Measurements from ENCODE around the gene NTN1. TPM values are rescaled to one million over a fixed set of nuclear protein-coding genes. Genes with fewer than 3 reads are reported as not detected.

Gene NTN1
- total and polyA plus RNA-seq, 2 of the 13 experiments (the other 11 are each of a cell fraction or from before 2014, with no cell fraction given): 0.04 to 0.05 TPM

DNA sequence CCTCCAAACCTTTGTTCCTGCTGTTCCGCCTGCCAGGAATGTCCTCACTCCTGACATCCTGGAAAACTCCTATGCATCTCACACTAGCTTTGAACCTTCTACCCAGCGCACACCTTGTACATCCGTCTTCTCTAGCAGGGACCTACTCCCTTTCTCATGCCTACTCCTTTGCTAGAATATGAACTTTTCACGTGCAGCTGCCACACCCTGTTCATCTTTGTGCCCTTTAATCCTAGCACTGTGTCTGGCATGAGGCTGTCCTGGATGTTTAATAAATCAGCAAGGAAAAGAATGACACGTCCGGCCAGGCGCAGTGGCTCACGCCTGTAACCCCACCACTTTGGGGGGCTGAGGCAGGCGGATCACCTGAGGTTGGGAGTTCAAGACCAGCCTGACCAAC is 111.0 kb downstream of the NTN1 start:
- 40% methylated on average over 9 of the region's 9 CpGs for WGBS (ENCODE audit: low lambda C conversion rate)
- no peak overlapping the region for H2AFZ ChIP-seq (ENCODE audit: low read length)
- no peak for DNase-seq (ENCODE audit: low spot score)
- no peaks in the 10 kb centered on the region for H3K4me1 ChIP-seq (ENCODE audit: insufficient read depth, low read length)
- intact Hi-C loops (cut with micrococcal nuclease; ENCODE audit: unreplicated experiment): no loop called here
- no peaks in the 10 kb centered on the region; the same call in 1 of the 2 replicates for H4K20me1 ChIP-seq (ENCODE audit: insufficient read depth, low read length)
- BruUV-seq (replicated peaks): no TSS peak
- POLR2A ChIA-PET: no interaction called here
- H3K4me3 ChIP-seq (replicated peaks in 1 of 3; ENCODE audit: insufficient read depth in 1 of 3, low read depth in 2 of 3, low read length in 3 of 3): no peak overlapping the region
- H3K27me3 ChIP-seq (ENCODE audit: control insufficient read depth in 1 of 2, insufficient read depth in 2 of 2, low read length in 2 of 2): peaks cover 5 to 81% of the 10 kb centered on the region in 2 experiments; a peak in 3 of 5 replicates
- H3K27ac ChIP-seq (ENCODE audit: extremely low read length, insufficient read depth, low read length): no peak overlapping the region
- CTCF ChIA-PET (ENCODE audit: low intra/inter-chr PET ratio, low total read pairs): no interaction called here
- H3K36me3 ChIP-seq (replicated peaks in 1 of 2; ENCODE audit: control insufficient read depth in 1 of 2, insufficient read depth in 2 of 2, low read length in 2 of 2): no peaks in the 10 kb centered on the region
- no peak for ATAC-seq
- H3K9ac ChIP-seq (ENCODE audit: insufficient read depth, low read depth, low read length): no peak overlapping the region
- H3K4me2 ChIP-seq (ENCODE audit: low read depth, low read length): no peak overlapping the region
- in situ Hi-C loops (cut with HindIII; ENCODE audit: extremely low pct_ligation_motif_present, low pct_unique_long_range_greater_than_20kb): no loop called here
- no peaks in the 10 kb centered on the region for H3K79me2 ChIP-seq (ENCODE audit: insufficient read depth, low read length)
- TF ChIP-seq MAFK (conservative IDR thresholded peaks at IDR 0.05 in 1 of 2, IDR thresholded peaks at IDR 0.05 in 1 of 2; ENCODE audit: low read length in 2 of 2): no peak
- no peak for TF ChIP-seq MLLT10 (CRISPR knock-in tag; IDR thresholded peaks at IDR 0.05)
- TF ChIP-seq ONECUT2 (CRISPR knock-in tag; IDR thresholded peaks at IDR 0.05): no peak
- no peak for TF ChIP-seq MBD4 (IDR thresholded peaks at IDR 0.05; ENCODE audit: borderline replicate concordance, low read length)
- no peak for TF ChIP-seq PHF8 (CRISPR knock-in tag; IDR thresholded peaks at IDR 0.05)
- TF ChIP-seq ZNF670 (CRISPR knock-in tag; IDR thresholded peaks at IDR 0.05; ENCODE audit: borderline replicate concordance): no peak
- TF ChIP-seq, protein P1, sequence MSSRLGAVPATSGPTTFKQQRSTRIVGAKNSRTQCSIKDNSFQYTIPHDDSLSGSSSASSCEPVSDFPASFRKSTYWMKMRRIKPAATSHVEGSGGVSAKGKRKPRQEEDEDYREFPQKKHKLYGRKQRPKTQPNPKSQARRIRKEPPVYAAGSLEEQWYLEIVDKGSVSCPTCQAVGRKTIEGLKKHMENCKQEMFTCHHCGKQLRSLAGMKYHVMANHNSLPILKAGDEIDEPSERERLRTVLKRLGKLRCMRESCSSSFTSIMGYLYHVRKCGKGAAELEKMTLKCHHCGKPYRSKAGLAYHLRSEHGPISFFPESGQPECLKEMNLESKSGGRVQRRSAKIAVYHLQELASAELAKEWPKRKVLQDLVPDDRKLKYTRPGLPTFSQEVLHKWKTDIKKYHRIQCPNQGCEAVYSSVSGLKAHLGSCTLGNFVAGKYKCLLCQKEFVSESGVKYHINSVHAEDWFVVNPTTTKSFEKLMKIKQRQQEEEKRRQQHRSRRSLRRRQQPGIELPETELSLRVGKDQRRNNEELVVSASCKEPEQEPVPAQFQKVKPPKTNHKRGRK (CRISPR knock-in tag; IDR thresholded peaks at IDR 0.05): no peak
- no peak for TF ChIP-seq MXD4 (CRISPR knock-in tag; IDR thresholded peaks at IDR 0.05)
- TF ChIP-seq, protein P2, sequence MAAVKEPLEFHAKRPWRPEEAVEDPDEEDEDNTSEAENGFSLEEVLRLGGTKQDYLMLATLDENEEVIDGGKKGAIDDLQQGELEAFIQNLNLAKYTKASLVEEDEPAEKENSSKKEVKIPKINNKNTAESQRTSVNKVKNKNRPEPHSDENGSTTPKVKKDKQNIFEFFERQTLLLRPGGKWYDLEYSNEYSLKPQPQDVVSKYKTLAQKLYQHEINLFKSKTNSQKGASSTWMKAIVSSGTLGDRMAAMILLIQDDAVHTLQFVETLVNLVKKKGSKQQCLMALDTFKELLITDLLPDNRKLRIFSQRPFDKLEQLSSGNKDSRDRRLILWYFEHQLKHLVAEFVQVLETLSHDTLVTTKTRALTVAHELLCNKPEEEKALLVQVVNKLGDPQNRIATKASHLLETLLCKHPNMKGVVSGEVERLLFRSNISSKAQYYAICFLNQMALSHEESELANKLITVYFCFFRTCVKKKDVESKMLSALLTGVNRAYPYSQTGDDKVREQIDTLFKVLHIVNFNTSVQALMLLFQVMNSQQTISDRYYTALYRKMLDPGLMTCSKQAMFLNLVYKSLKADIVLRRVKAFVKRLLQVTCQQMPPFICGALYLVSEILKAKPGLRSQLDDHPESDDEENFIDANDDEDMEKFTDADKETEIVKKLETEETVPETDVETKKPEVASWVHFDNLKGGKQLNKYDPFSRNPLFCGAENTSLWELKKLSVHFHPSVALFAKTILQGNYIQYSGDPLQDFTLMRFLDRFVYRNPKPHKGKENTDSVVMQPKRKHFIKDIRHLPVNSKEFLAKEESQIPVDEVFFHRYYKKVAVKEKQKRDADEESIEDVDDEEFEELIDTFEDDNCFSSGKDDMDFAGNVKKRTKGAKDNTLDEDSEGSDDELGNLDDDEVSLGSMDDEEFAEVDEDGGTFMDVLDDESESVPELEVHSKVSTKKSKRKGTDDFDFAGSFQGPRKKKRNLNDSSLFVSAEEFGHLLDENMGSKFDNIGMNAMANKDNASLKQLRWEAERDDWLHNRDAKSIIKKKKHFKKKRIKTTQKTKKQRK (IDR thresholded peaks at IDR 0.05; ENCODE audit: low read length): no peak
- no peaks in the 10 kb centered on the region for H3K9me3 ChIP-seq (ENCODE audit: low read length)
- no peak for FAIRE-seq

Data from HepG2 (cell line).